ENCODE results near the gene CHKB. TPM values are rescaled to one million over a fixed set of nuclear protein-coding genes. Genes with fewer than 3 reads are reported as not detected.
A peak's percentile ranks its signal among the peaks of the same experiment; 100 is the strongest.

Gene CHKB
- total and polyA plus RNA-seq, 2 donors (not counting 1 experiment from before 2014, with no cell fraction given): 21.9 to 22.8 TPM

GRCh38 chr22:50622723-50623327 lies 40.2 kb upstream of the CHKB start:
- DNase-seq (ENCODE audit: low read depth in 2 of 2): no peak
- Histone ChIP-seq H3K27me3 (ENCODE audit: control insufficient read depth, insufficient read depth, low read length) (peaks cover 4% of the 10 kb centered on the region), H3K9me3 (ENCODE audit: control insufficient read depth, insufficient read depth, low read depth, low read length) (no peaks in the 10 kb centered on the region), H3K4me1 (ENCODE audit: control insufficient read depth, extremely low read depth, insufficient read depth, low read length) (peaks cover 5% of the 10 kb centered on the region), H3K9ac (ENCODE audit: insufficient read depth, low read length) (no peak overlapping the region), H2AFZ (ENCODE audit: low read length) (no peak overlapping the region), H3K4me3 (replicated peaks in 1 of 4; ENCODE audit: control extremely low read depth in 1 of 4, insufficient read depth in 1 of 4, low read depth in 3 of 4, low read length in 4 of 4) (no peak overlapping the region), H3K36me3 (ENCODE audit: control insufficient read depth, insufficient read depth, low read length) (peaks cover 2% of the 10 kb centered on the region), H4K20me1 (ENCODE audit: control insufficient read depth, extremely low read depth, insufficient read depth, low read length) (no peaks in the 10 kb centered on the region), H3K4me2 (ENCODE audit: extremely low read depth, insufficient read depth, low read length) (no peak overlapping the region), H3K79me2 (ENCODE audit: control insufficient read depth, insufficient read depth, low read length) (no peaks in the 10 kb centered on the region), H3K27ac (ENCODE audit: insufficient read depth, low read length) (no peak overlapping the region)
- TF ChIP-seq CTCF (conservative IDR thresholded peaks at IDR 0.05 in 1 of 2, IDR thresholded peaks at IDR 0.05 in 1 of 2; ENCODE audit: low read depth in 1 of 2, low read length in 2 of 2): no peak
- no peak for TF ChIP-seq EZH2 (IDR thresholded peaks at IDR 0.05; ENCODE audit: low read length, missing control alignments)

- H3K4me2 ChIP-seq (ENCODE audit: extremely low read depth, insufficient read depth, low read length): no peak overlapping the region
- TF ChIP-seq EZH2 (IDR thresholded peaks at IDR 0.05; ENCODE audit: low read length, missing control alignments) (no peak), CTCF (conservative IDR thresholded peaks at IDR 0.05 in 1 of 2, IDR thresholded peaks at IDR 0.05 in 1 of 2; ENCODE audit: low read depth in 1 of 2, low read length in 2 of 2) (peak; percentile 2 to 5)
Observed at GRCh38 chr22:50621948-50622722, 39.5 kb upstream of the CHKB start.

GRCh38 chr22:50621356-50621880 lies 38.8 kb upstream of the CHKB start:
- DNase-seq (ENCODE audit: low read depth in 2 of 2): no peak
- H3K4me2 ChIP-seq (ENCODE audit: extremely low read depth, insufficient read depth, low read length): no peak overlapping the region
- no peaks in the 10 kb centered on the region for H4K20me1 ChIP-seq (ENCODE audit: control insufficient read depth, extremely low read depth, insufficient read depth, low read length)
- H2AFZ ChIP-seq (ENCODE audit: low read length): no peak overlapping the region
- no peak overlapping the region for H3K4me3 ChIP-seq (replicated peaks in 1 of 4; ENCODE audit: control extremely low read depth in 1 of 4, insufficient read depth in 1 of 4, low read depth in 3 of 4, low read length in 4 of 4)
- TF ChIP-seq EZH2 (IDR thresholded peaks at IDR 0.05; ENCODE audit: low read length, missing control alignments): no peak
- TF ChIP-seq CTCF (conservative IDR thresholded peaks at IDR 0.05 in 1 of 2, IDR thresholded peaks at IDR 0.05 in 1 of 2; ENCODE audit: low read depth in 1 of 2, low read length in 2 of 2): no peak
- no peaks in the 10 kb centered on the region for H3K9me3 ChIP-seq (ENCODE audit: control insufficient read depth, insufficient read depth, low read depth, low read length)
- H3K9ac ChIP-seq (ENCODE audit: insufficient read depth, low read length): no peak overlapping the region
- peaks cover 4% of the 10 kb centered on the region for H3K27me3 ChIP-seq (ENCODE audit: control insufficient read depth, insufficient read depth, low read length)
- peaks cover 2% of the 10 kb centered on the region for H3K36me3 ChIP-seq (ENCODE audit: control insufficient read depth, insufficient read depth, low read length)
- no peak overlapping the region for H3K27ac ChIP-seq (ENCODE audit: insufficient read depth, low read length)
- peaks cover 5% of the 10 kb centered on the region for H3K4me1 ChIP-seq (ENCODE audit: control insufficient read depth, extremely low read depth, insufficient read depth, low read length)
- H3K79me2 ChIP-seq (ENCODE audit: control insufficient read depth, insufficient read depth, low read length): no peaks in the 10 kb centered on the region

More at GRCh38 chr22:50621948-50622722, 39.5 kb upstream of the CHKB start:
- Histone ChIP-seq H3K27ac (ENCODE audit: insufficient read depth, low read length) (no peak overlapping the region), H3K27me3 (ENCODE audit: control insufficient read depth, insufficient read depth, low read length) (peaks cover 4% of the 10 kb centered on the region), H4K20me1 (ENCODE audit: control insufficient read depth, extremely low read depth, insufficient read depth, low read length) (no peaks in the 10 kb centered on the region), H2AFZ (ENCODE audit: low read length) (no peak overlapping the region), H3K79me2 (ENCODE audit: control insufficient read depth, insufficient read depth, low read length) (no peaks in the 10 kb centered on the region), H3K4me3 (replicated peaks in 1 of 4; ENCODE audit: control extremely low read depth in 1 of 4, insufficient read depth in 1 of 4, low read depth in 3 of 4, low read length in 4 of 4) (no peak overlapping the region), H3K36me3 (ENCODE audit: control insufficient read depth, insufficient read depth, low read length) (peaks cover 2% of the 10 kb centered on the region), H3K9me3 (ENCODE audit: control insufficient read depth, insufficient read depth, low read depth, low read length) (no peaks in the 10 kb centered on the region), H3K9ac (ENCODE audit: insufficient read depth, low read length) (no peak overlapping the region), H3K4me1 (ENCODE audit: control insufficient read depth, extremely low read depth, insufficient read depth, low read length) (peaks cover 5% of the 10 kb centered on the region)
- no peak for DNase-seq (ENCODE audit: low read depth in 2 of 2)

All from fibroblast of lung (primary cell).